ENCODE measurements around the gene RNU1-2.
"Not testable (repeated sequence)": the region's sequence is repeated elsewhere in the genome, so short reads cannot be mapped to it uniquely, and the experiment has no call there.

Gene RNU1-2

GRCh38 chr1:16938351-16939321 is 42.9 kb downstream of the RNU1-2 start:
- no peaks in the 10 kb centered on the region for H3K27me3 ChIP-seq (ENCODE audit: insufficient read depth, low read length, poor library complexity, severe bottlenecking)
- H3F3A ChIP-seq (ENCODE audit: low read depth) = no peaks in the 10 kb centered on the region
- H3K79me2 ChIP-seq (ENCODE audit: insufficient read depth, low read length) = no peaks in the 10 kb centered on the region
- TF ChIP-seq CTCF (conservative IDR thresholded peaks at IDR 0.05; ENCODE audit: low read length) (no peak), EZH2phosphoT487 (IDR thresholded peaks at IDR 0.05; ENCODE audit: borderline replicate concordance) (no peak)
- H3K4me3 ChIP-seq (ENCODE audit: low read length, poor library complexity, severe bottlenecking) = no peak overlapping the region
- no peak overlapping the region for H2AFZ ChIP-seq (ENCODE audit: low read length)
- H3K9me2 ChIP-seq (replicated peaks; ENCODE audit: low read depth, low read length) = no peaks in the 10 kb centered on the region
- H4K20me1 ChIP-seq (ENCODE audit: insufficient read depth, low read length, poor library complexity, severe bottlenecking) = no peaks in the 10 kb centered on the region
- no peaks in the 10 kb centered on the region for H3K4me1 ChIP-seq (ENCODE audit: insufficient read depth, low read length, poor library complexity, severe bottlenecking)
- H3K9me3 ChIP-seq (ENCODE audit: insufficient read depth, low read depth, low read length) = no peaks in the 10 kb centered on the region
- no peaks in the 10 kb centered on the region for H3K36me3 ChIP-seq (ENCODE audit: insufficient read depth, low read length)
- no peak overlapping the region for H3K9ac ChIP-seq (ENCODE audit: low read depth, low read length, poor library complexity, severe bottlenecking)
- no peak overlapping the region for H3K4me2 ChIP-seq (ENCODE audit: low read depth, low read length, poor library complexity, severe bottlenecking)

DNA sequence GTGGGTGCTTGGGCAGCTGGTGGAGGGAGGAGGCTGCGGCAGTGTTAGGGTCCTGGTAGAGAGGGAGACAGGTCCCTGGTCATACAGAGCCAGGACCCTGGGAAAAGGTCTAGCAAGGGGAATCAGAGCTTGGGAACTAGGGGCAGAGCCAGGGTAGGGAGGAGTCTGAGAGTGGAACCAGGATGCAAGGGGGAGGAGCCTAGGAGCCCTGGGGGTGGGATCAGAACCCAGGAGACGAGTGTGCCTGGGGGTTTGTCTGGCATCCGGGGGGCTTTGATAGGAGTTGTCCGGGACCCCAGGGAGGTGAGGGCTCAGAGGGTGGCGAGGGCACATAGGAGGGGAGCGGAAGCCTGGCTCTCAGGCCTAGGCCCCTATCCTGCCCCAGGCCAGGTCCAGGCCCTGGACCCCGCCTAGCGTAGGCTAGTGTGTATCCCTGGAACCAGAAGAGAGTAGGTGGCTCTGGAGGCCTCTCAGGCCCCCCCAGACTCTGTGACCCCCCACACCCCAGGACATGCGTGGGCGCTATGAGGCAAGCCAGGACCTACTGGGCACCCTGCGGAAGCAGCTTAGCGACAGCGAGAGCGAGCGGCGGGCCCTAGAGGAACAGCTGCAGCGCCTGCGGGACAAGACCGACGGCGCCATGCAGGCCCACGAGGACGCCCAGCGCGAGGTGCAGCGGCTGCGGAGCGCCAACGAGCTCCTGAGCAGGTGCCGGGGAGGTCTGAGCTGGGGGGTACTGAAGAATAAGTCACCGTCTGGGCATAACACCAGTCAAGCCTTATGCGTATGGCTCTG is 43.8 kb downstream of the RNU1-2 start:
- H3K4me1 ChIP-seq (ENCODE audit: insufficient read depth, low read length, poor library complexity, severe bottlenecking); H4K20me1 ChIP-seq (ENCODE audit: insufficient read depth, low read length, poor library complexity, severe bottlenecking); H3K9me2 ChIP-seq (replicated peaks; ENCODE audit: low read depth, low read length); H3K27me3 ChIP-seq (ENCODE audit: insufficient read depth, low read length, poor library complexity, severe bottlenecking); H3K36me3 ChIP-seq (ENCODE audit: insufficient read depth, low read length); H2AFZ ChIP-seq (ENCODE audit: low read length); H3K9ac ChIP-seq (ENCODE audit: low read depth, low read length, poor library complexity, severe bottlenecking); H3K79me2 ChIP-seq (ENCODE audit: insufficient read depth, low read length); H3F3A ChIP-seq (ENCODE audit: low read depth); H3K9me3 ChIP-seq (ENCODE audit: insufficient read depth, low read depth, low read length); H3K4me3 ChIP-seq (ENCODE audit: low read length, poor library complexity, severe bottlenecking); H3K4me2 ChIP-seq (ENCODE audit: low read depth, low read length, poor library complexity, severe bottlenecking): not testable (repeated sequence)

DNA sequence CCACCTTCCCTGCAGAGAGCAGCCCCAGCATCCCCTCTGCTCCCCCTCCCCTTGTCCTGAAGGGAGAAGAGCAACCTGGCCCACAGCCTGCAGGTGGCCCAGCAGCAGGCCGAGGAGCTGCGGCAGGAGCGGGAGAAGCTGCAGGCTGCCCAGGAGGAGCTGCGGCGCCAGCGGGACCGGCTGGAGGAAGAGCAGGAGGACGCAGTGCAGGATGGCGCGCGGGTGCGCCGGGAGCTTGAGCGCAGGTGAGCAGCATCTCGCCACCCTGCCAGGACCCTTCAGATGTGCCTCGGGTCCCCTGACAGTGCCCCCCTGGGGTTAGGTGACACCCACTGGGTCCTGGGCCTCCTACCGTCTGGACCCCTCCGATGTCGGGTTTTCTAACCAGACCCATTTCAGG is 48.3 kb downstream of the RNU1-2 start:
- Histone ChIP-seq H3K79me2 (ENCODE audit: insufficient read depth, low read length) (no peaks in the 10 kb centered on the region), H3K9ac (ENCODE audit: low read depth, low read length, poor library complexity, severe bottlenecking) (no peak overlapping the region), H4K20me1 (ENCODE audit: insufficient read depth, low read length, poor library complexity, severe bottlenecking) (no peaks in the 10 kb centered on the region), H3F3A (ENCODE audit: low read depth) (no peaks in the 10 kb centered on the region), H3K9me3 (ENCODE audit: insufficient read depth, low read depth, low read length) (no peaks in the 10 kb centered on the region), H3K4me1 (ENCODE audit: insufficient read depth, low read length, poor library complexity, severe bottlenecking) (no peaks in the 10 kb centered on the region), H2AFZ (ENCODE audit: low read length) (no peak overlapping the region), H3K4me3 (ENCODE audit: low read length, poor library complexity, severe bottlenecking) (no peak overlapping the region), H3K27me3 (ENCODE audit: insufficient read depth, low read length, poor library complexity, severe bottlenecking) (no peaks in the 10 kb centered on the region), H3K4me2 (ENCODE audit: low read depth, low read length, poor library complexity, severe bottlenecking) (no peak overlapping the region), H3K36me3 (ENCODE audit: insufficient read depth, low read length) (no peaks in the 10 kb centered on the region; the same call in 1 of the 2 replicates), H3K9me2 (replicated peaks; ENCODE audit: low read depth, low read length) (no peaks in the 10 kb centered on the region)
- TF ChIP-seq EZH2phosphoT487 (IDR thresholded peaks at IDR 0.05; ENCODE audit: borderline replicate concordance) = no peak
- no peak for TF ChIP-seq CTCF (conservative IDR thresholded peaks at IDR 0.05; ENCODE audit: low read length)

GRCh38 chr1:16945512-16945911 is 49.7 kb downstream of the RNU1-2 start:
- H4K20me1 ChIP-seq (ENCODE audit: insufficient read depth, low read length, poor library complexity, severe bottlenecking); H3K36me3 ChIP-seq (ENCODE audit: insufficient read depth, low read length); H3K79me2 ChIP-seq (ENCODE audit: insufficient read depth, low read length); H3F3A ChIP-seq (ENCODE audit: low read depth); H2AFZ ChIP-seq (ENCODE audit: low read length); H3K4me1 ChIP-seq (ENCODE audit: insufficient read depth, low read length, poor library complexity, severe bottlenecking); H3K4me3 ChIP-seq (ENCODE audit: low read length, poor library complexity, severe bottlenecking); H3K27me3 ChIP-seq (ENCODE audit: insufficient read depth, low read length, poor library complexity, severe bottlenecking); H3K9me3 ChIP-seq (ENCODE audit: insufficient read depth, low read depth, low read length); H3K9me2 ChIP-seq (replicated peaks; ENCODE audit: low read depth, low read length); H3K4me2 ChIP-seq (ENCODE audit: low read depth, low read length, poor library complexity, severe bottlenecking); H3K9ac ChIP-seq (ENCODE audit: low read depth, low read length, poor library complexity, severe bottlenecking): not testable (repeated sequence)
